ENCODE data around the gene COL18A1. TPM values are rescaled to one million over a fixed set of nuclear protein-coding genes. Genes with fewer than 3 reads are reported as not detected.

Gene COL18A1
- total RNA-seq, 1 donor from 2014 or later, result 9.2 TPM

DNA sequence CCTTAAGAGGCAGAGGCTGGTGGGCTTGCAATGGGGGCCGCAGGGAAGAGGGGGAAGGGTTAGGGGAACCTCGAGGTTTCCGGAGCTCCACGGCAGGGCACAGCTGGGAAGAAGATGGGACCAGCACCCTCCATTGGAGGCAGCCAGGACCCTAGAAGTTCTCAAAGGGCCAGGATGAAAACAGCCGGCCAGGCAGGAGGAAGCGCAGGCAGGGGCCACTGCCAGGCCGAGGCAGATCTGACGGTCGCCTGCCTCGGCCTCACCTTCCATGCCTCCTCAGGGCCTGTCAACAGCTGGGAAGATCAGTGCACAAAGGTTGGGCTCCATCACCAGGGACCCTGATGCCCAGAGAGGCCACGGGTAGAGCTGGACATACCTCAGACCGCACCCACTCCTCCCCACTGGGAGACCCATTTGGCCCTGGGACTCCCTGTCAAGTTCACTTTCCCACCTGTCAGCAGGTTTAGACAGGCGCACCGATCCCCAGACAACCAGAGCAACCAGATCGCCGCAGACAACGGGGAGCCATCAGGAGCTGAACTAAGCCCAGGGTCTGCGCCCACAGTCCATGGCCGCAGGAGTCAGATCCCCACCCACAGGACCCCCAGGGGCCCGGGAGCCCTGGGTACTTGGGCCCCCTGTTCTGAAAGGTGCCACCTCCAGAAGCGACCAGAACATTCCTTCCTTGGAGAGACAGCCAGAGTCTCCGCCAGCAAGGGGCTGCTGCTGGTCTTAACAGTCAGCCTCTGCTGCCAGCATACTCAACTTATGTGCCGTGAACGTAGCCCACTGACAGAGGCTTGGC, 135.0 kb downstream of the COL18A1 start:
- DNase-seq (ENCODE audit: low read depth) (no peak), FAIRE-seq (no peak)
- TF ChIP-seq, protein P1, sequence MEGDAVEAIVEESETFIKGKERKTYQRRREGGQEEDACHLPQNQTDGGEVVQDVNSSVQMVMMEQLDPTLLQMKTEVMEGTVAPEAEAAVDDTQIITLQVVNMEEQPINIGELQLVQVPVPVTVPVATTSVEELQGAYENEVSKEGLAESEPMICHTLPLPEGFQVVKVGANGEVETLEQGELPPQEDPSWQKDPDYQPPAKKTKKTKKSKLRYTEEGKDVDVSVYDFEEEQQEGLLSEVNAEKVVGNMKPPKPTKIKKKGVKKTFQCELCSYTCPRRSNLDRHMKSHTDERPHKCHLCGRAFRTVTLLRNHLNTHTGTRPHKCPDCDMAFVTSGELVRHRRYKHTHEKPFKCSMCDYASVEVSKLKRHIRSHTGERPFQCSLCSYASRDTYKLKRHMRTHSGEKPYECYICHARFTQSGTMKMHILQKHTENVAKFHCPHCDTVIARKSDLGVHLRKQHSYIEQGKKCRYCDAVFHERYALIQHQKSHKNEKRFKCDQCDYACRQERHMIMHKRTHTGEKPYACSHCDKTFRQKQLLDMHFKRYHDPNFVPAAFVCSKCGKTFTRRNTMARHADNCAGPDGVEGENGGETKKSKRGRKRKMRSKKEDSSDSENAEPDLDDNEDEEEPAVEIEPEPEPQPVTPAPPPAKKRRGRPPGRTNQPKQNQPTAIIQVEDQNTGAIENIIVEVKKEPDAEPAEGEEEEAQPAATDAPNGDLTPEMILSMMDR (IDR thresholded peaks at IDR 0.05; ENCODE audit: insufficient read depth, low read length, severe bottlenecking), result no peak
- peaks cover 1% of the 10 kb centered on the region for H3K36me3 ChIP-seq (ENCODE audit: control insufficient read depth, insufficient read depth, low read length)
- no peaks in the 10 kb centered on the region for H3K27me3 ChIP-seq (ENCODE audit: control insufficient read depth, insufficient read depth, low read length)
- H3K4me3 ChIP-seq (ENCODE audit: low read depth, low read length), result no peak overlapping the region

DNA sequence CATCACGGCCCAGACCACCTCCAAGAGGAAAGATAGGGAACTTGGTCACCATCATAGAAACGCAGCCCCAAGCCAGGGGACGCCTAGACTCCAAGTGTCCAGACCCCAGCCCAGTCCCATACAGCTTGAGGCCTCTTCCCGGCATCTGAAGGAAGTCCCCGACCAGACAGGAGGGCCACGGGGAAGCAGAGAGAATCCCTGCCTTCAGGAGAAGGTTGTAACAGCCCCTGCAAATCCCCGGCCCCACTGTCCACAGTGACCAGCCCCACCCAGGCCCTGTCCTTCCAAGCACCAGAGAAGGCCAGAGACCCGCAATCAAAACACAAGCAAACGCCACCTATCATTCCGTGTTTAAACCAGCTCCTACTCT, 135.6 kb downstream of the COL18A1 start:
- TF ChIP-seq, protein P1 (IDR thresholded peaks at IDR 0.05; ENCODE audit: insufficient read depth, low read length, severe bottlenecking), result no peak
- H3K27me3 ChIP-seq (ENCODE audit: control insufficient read depth, insufficient read depth, low read length), result no peaks in the 10 kb centered on the region
- no peak overlapping the region for H3K4me3 ChIP-seq (ENCODE audit: low read depth, low read length)
- no peak for DNase-seq (ENCODE audit: low read depth)
- no peak for FAIRE-seq
- no peaks in the 10 kb centered on the region for H3K36me3 ChIP-seq (ENCODE audit: control insufficient read depth, insufficient read depth, low read length)

DNA sequence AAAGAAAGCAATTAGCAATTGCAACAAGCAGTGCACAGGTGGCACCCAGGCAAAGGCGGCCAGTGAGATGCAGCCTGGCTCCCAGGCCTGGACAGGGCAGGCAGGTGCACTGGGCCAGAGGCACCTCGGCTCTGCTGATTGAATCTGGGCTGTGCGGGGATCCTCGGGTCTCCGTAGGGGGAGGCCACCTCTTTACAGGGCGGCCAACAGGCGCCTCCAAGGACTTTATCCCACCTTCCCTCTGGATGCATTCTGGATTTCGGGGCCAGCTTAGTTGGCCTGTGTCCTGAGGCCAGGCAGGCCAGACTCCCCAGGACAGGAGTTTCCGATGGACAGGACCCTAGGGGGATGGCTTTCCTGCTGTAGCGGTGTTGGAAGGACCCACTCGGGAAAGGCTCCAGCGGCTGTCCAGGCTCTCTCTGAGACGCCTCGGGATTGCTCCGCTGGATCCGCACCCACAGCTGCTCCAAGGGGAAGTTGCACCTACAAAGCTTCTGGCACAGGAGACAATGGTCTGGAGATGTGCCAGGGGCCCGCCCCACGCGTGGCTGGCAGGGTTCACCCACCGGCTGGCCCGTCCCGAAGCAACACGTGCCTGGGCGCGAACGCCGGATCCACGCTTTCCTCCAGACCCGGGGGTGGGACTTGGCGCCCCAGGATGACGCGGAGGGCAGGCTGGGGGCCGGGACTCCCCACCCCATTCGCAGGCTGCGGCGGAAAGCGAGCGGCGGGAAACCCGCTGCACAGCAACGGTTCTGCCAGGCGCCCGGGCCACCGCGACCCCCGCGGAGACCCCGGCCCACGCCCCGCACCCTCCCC, 136.5 kb downstream of the COL18A1 start:
- DNase-seq (ENCODE audit: low read depth) (peak; percentile 30), FAIRE-seq (no peak)
- H3K36me3 ChIP-seq (ENCODE audit: control insufficient read depth, insufficient read depth, low read length), result no peaks in the 10 kb centered on the region
- peak overlapping the region; percentile 56 for H3K4me3 ChIP-seq (ENCODE audit: low read depth, low read length)
- TF ChIP-seq, protein P1 (IDR thresholded peaks at IDR 0.05; ENCODE audit: insufficient read depth, low read length, severe bottlenecking), result no peak
- no peaks in the 10 kb centered on the region for H3K27me3 ChIP-seq (ENCODE audit: control insufficient read depth, insufficient read depth, low read length)

DNA sequence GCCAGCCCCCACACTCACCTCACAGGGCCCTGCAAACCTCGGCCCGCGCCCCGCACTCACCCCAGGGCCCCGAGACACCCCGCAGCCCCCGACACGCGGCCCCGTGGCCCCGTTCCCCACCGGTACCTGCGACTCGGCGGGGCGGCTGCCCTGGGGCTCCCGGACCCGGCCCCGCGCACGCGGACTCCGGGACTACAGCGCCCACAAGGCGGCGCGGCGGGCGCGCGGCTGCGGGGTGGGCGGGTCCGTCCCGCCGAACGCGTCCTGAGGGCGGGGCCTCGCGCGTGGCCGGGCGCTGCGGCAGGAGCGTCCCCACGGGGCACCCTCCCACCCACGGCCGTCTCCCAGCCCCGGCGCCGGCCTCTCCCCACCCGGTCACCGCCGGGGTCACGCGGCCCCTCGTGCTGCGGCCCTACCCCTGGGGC, 137.3 kb downstream of the COL18A1 start, which contains the start of gene SLC19A1:
TSS of gene SLC19A1 (minus strand) at position 199 of the 425 bp plus-strand sequence. CDS start 4,481 bp downstream, outside the sequence.
- TF ChIP-seq, protein P1 (IDR thresholded peaks at IDR 0.05; ENCODE audit: insufficient read depth, low read length, severe bottlenecking), result peak; percentile 33
- Histone ChIP-seq H3K27me3 (ENCODE audit: control insufficient read depth, insufficient read depth, low read length) (no peaks in the 10 kb centered on the region), H3K4me3 (ENCODE audit: low read depth, low read length) (peak within 1 kb of the TSS; percentile 56), H3K36me3 (ENCODE audit: control insufficient read depth, insufficient read depth, low read length) (no peaks in the 10 kb centered on the region)
- FAIRE-seq, result no peak
- no peak for DNase-seq (ENCODE audit: low read depth)

DNA sequence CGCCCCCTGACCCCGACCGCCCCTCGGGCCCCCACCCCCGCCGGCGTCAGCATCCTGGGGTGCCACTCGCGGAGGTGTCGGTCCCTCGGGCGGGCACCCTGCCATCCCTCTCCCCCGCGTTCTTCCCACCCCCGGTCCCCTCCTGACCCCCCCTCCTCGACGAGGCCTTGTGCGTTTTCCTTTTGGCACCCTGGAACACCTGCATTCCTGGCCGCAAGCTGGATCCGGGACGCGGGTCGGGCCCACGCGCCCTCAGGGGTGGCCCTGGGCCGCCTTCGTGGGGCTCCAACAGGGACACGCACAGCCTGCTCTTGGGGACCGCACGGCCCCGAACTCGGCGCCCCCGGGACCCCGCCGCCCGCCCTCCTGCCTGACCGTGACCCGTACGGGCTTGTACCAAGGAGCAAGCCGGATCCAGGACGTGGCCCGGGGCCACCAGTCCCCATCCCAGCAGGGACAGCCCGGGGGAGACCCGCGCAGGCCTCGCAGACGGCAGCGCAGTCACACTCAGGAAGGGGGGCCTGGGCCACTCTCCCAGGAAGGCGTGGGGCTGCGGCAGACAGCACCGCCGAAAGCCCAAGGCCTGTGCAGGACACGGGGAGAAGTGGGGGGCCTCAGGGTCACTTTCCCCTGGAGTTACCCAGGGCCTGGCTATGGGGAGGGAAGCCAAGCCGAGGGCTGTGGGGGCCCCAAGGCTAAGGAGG, 137.9 kb downstream of the COL18A1 start:
- Histone ChIP-seq H3K4me3 (ENCODE audit: low read depth, low read length) (peak overlapping the region; percentile 56), H3K27me3 (ENCODE audit: control insufficient read depth, insufficient read depth, low read length) (no peaks in the 10 kb centered on the region), H3K36me3 (ENCODE audit: control insufficient read depth, insufficient read depth, low read length) (no peaks in the 10 kb centered on the region)
- TF ChIP-seq, protein P1 (IDR thresholded peaks at IDR 0.05; ENCODE audit: insufficient read depth, low read length, severe bottlenecking), result no peak
- FAIRE-seq (no peak), DNase-seq (ENCODE audit: low read depth) (no peak)

All from bronchial epithelial cell (primary cell).